Loucy (cell line): ENCODE results near the gene KLF3.

Experiments
- EZH2phosphoT487 ChIP-seq: fragments of 200-600 bp; IDR thresholded peaks from 2 replicates; pipeline ENCODE4 v1.6.1; 2018; ENCODE audit warnings: antibody characterized with exemption, mild to moderate bottlenecking, moderate library complexity, borderline replicate concordance
- TF ChIP-seq, protein P1 (sequence below): fragments of 200-600 bp; sonication (generic); conservative IDR thresholded peaks from 2 replicates; pipeline ENCODE4 v1.5.1; 2014; ENCODE audit warnings: mild to moderate bottlenecking, antibody characterized with exemption, low read length

DNA sequence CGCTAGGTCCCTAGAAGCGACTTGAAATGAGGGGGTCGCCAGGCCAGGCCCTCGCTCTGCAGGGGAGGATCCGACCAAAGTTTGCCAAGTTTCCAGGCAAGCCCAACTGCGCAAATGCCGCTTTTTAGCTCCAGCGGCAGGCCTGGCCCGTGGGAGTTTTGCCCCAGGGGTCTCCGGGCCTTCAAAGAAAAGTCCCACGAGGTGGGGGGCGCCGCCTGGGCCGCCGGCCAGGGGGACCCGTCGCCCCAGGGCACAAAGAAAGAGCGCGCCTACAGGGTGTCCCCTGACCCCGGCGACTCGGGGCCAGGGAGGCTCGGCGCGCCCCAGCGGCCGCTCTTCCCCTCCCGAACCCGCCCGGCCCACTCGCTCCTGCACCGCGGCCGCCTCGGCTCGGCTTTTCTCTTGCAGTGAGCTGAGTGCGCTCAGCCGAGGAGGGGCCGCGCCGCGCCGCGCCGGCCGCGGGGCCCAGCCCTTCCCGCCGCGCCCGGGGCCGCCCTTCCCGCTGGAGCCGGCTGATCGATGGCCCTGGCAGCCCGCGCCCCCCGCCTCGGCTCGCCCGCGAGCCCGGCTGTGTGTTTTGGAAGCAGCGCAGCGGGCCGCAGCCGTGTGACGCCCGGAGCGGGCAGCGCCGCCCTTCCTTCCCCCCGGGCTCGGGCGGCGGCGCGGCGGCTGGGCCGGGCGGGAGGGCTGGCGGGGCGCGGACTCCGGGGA, 754 bp upstream of the KLF3 start:
- TF ChIP-seq, protein P1, sequence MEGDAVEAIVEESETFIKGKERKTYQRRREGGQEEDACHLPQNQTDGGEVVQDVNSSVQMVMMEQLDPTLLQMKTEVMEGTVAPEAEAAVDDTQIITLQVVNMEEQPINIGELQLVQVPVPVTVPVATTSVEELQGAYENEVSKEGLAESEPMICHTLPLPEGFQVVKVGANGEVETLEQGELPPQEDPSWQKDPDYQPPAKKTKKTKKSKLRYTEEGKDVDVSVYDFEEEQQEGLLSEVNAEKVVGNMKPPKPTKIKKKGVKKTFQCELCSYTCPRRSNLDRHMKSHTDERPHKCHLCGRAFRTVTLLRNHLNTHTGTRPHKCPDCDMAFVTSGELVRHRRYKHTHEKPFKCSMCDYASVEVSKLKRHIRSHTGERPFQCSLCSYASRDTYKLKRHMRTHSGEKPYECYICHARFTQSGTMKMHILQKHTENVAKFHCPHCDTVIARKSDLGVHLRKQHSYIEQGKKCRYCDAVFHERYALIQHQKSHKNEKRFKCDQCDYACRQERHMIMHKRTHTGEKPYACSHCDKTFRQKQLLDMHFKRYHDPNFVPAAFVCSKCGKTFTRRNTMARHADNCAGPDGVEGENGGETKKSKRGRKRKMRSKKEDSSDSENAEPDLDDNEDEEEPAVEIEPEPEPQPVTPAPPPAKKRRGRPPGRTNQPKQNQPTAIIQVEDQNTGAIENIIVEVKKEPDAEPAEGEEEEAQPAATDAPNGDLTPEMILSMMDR, result no peak
- no peak for TF ChIP-seq EZH2phosphoT487
